Activated naive CD4-positive, alpha-beta T cell treated with anti-CD3 and anti-CD28 coated beads for 36 hours (primary cell): ENCODE measurements around the gene KRTAP1-1. TPM values are rescaled to one million over a fixed set of nuclear protein-coding genes. Genes with fewer than 3 reads are reported as not detected.
"Not testable (repeated sequence)": the region's sequence is repeated elsewhere in the genome, so short reads cannot be mapped to it uniquely, and the experiment has no call there.

Source experiments
- CTCF ChIA-PET: fragments of 350-600 bp; sonication (Branson Sonifier 250); formaldehyde crosslinking; loops from one replicate; lab custom pipeline; 2021; ENCODE audit warnings: antibody characterized with exemption; lab: Charles Lee
- DNase-seq: peaks from one replicate; pipeline ENCODE4 v3.0.0-alpha.2; 2020
- H3K27ac Mint-ChIP-seq: one replicate; pipeline ENCODE4 v1.8.0; 2021; ENCODE audit warnings: mild to moderate bottlenecking, mixed read lengths
- H3K27me3 Mint-ChIP-seq: one replicate; pipeline ENCODE4 v1.8.0; 2021; ENCODE audit warnings: low read depth, mixed read lengths
- H3K36me3 Mint-ChIP-seq: one replicate; pipeline ENCODE4 v1.8.0; 2021; ENCODE audit warnings: low read depth, mixed read lengths
- H3K4me1 Mint-ChIP-seq: one replicate; pipeline ENCODE4 v1.8.0; 2021; ENCODE audit warnings: low read depth, mixed read lengths
- H3K4me3 Mint-ChIP-seq: one replicate; pipeline ENCODE4 v1.8.0; 2021; ENCODE audit warnings: mild to moderate bottlenecking, moderate library complexity, mixed read lengths
- H3K9me3 Mint-ChIP-seq: one replicate; pipeline ENCODE4 v1.8.0; 2021; ENCODE audit warnings: mixed read lengths
- intact Hi-C: fragments of 100-400 bp; cut with micrococcal nuclease; formaldehyde crosslinking; loops from one replicate; pipeline ENCODE4 v1.15.1; 2023
- total RNA-seq, 2 experiments: library from RNA; stranded (reverse); gene quantifications; one replicate each; pipeline ENCODE4 v1.2.3, GENCODE V29; 2021

KRTAP1-1 gene
- not detected for total RNA-seq

DNA sequence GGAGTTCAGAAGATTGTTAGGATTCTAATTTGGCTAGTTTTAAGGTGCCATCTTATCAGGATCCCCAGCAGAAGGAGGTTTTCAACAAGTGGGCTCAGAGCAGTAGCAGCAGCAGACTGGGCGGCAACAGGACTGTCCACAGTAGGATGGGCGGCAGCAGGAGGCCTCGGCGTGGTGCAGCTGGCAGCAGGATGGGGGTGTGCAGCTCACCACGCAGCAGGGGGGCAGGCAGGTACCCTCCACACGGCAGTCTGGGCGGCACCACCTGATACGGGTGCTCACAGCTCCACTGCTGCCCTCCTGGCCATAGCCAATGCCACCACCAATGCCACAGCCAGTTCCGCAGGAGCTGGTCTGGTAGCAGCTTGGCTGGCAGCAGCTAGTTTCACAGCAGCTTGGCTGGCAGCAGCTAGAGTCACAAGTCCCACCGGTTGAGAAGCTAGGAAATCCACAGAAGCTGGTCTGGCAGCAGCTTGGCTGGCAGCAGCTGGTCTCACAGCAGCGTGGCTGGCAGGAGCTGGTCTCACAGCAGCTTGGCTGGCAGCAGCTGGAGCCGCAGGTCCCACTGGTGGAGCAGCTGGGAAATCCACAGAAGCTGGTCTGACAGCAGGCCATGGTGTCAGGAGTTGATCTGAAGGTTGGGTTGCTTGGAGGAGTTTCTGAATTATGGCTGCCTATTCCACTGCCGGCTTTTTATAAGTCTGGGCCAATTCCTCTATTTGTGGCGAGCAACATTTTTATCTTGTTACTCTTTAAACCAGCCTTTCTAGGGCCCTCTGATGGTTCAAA is at the start of gene KRTAP1-1:
KRTAP1-1 (minus strand) TSS at position 668 of the 789 bp plus-strand sequence; CDS start at position 615, 53 bp downstream.
- H3K4me3 Mint-ChIP-seq, CTCF ChIA-PET, H3K9me3 Mint-ChIP-seq: not testable (repeated sequence)

DNA sequence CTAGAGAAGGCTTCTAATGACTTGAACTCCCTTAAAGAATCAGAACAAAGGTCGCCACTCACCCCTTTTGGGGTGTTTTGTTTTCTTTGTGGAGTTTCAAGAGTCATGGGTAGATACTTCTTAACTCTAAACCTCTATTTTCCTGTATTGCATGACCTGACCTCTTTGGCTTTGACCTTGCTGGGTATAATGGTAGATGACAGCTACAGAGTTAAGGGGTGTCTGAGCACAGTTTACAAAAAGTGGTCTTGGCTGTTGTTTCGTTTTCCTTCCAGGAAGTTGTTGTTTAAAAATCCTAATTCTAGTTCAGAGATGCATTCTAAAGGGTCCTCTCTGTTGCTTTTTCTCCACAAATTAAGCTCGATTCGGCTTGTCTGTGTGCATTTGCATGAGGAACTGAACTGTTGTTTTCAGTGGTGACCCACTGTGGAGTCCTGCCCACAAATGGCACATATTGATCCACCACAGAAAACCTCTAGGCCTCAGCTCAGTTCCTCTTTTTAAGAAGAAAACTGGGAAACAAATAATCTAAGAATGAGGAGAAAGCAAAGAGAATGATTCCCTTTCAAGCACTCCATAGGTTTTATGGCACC is 47.6 kb upstream of the KRTAP1-1 start:
- H3K4me1 Mint-ChIP-seq, CTCF ChIA-PET, DNase-seq, H3K36me3 Mint-ChIP-seq, intact Hi-C loops, H3K9me3 Mint-ChIP-seq, H3K27me3 Mint-ChIP-seq, H3K4me3 Mint-ChIP-seq, H3K27ac Mint-ChIP-seq: not testable (repeated sequence)

More for the DNA sequence above, at the start of gene KRTAP1-1:
- DNase-seq, H3K4me1 Mint-ChIP-seq, intact Hi-C loops, H3K27ac Mint-ChIP-seq, H3K27me3 Mint-ChIP-seq, H3K36me3 Mint-ChIP-seq: not testable (repeated sequence)

- H3K36me3 Mint-ChIP-seq, H3K9me3 Mint-ChIP-seq, CTCF ChIA-PET, H3K4me3 Mint-ChIP-seq, DNase-seq, intact Hi-C loops, H3K27me3 Mint-ChIP-seq, H3K4me1 Mint-ChIP-seq, H3K27ac Mint-ChIP-seq: not testable (repeated sequence)
Measured at GRCh38 chr17:41084100-41084856, 43.0 kb upstream of the KRTAP1-1 start, which contains the start of gene KRTAP4-7. KRTAP4-7 (plus strand) TSS chr17:41084150; CDS start chr17:41084207, 57 bp downstream.

DNA sequence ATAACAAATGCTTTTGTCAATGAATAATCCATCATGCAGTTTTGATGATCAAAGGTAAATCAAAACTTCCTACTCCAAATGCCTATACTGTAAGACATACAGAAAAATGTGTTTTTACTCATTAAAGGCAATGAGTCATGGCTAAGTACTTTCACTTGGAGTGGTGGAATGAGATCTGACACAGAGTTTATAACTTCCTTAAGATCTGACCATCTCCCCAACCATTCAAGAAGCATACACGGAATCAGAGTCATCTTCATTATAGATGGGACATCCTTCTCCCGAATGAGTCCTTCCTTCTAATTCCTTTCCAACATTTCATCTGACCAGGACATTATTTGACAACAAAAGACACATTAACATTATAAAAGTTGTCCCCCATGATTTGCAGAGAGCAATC is 42.2 kb upstream of the KRTAP1-1 start:
- H3K4me3 Mint-ChIP-seq, H3K36me3 Mint-ChIP-seq, CTCF ChIA-PET, H3K9me3 Mint-ChIP-seq, DNase-seq, H3K27me3 Mint-ChIP-seq, H3K4me1 Mint-ChIP-seq, H3K27ac Mint-ChIP-seq, intact Hi-C loops: not testable (repeated sequence)

DNA sequence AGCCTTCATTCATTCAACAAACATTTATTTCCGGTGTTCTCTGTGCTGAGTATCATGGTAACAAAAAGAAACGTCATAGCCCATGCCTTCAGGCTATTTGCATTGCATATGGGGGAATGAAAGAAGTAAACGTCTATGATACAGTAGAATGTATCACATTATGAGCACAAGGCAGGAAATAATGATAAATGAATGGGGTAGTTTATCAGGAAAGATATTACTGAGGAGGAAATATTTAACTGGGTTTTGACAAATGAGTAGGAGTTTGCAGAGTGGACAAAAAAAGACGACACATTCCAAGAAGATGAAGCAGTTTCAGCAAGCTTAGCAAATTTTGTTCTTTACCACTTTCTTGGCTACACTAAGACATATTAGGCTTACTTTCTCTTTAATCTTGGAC is 41.4 kb upstream of the KRTAP1-1 start:
- H3K27me3 Mint-ChIP-seq = peaks cover 6% of the 10 kb centered on the region
- no peak for DNase-seq
- no peak overlapping the region for H3K27ac Mint-ChIP-seq
- intact Hi-C loops = no loop called here
- no peak overlapping the region for H3K4me3 Mint-ChIP-seq
- H3K36me3 Mint-ChIP-seq = no peaks in the 10 kb centered on the region
- no peaks in the 10 kb centered on the region for H3K9me3 Mint-ChIP-seq
- CTCF ChIA-PET = no interaction called here
- H3K4me1 Mint-ChIP-seq = no peaks in the 10 kb centered on the region

DNA sequence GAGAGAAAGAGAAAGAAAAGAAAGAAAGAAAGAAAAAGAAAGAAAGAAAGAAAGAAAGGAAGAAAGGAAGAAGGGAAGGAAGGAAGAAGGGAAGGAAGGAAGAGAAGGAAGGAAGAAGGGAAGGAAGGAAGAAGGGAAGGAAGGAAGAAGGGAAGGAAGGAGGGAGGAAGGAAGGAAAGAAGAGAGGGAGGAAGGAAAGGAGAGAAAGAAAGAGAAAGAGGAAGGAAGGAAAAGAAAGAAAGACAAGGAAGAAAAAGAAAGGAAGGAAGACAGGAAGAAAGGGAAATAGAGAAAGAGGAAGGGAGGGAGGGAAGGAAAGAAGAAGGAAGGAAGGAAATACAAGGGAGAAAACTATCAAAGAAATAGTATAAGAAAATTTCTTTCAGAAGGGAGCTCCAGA is 35.5 kb upstream of the KRTAP1-1 start:
- H3K4me1 Mint-ChIP-seq = no peaks in the 10 kb centered on the region
- CTCF ChIA-PET = no interaction called here
- H3K27me3 Mint-ChIP-seq = peaks cover 3% of the 10 kb centered on the region
- DNase-seq = no peak
- intact Hi-C loops = no loop called here
- H3K9me3 Mint-ChIP-seq = no peaks in the 10 kb centered on the region
- no peak overlapping the region for H3K27ac Mint-ChIP-seq
- no peak overlapping the region for H3K4me3 Mint-ChIP-seq
- no peaks in the 10 kb centered on the region for H3K36me3 Mint-ChIP-seq

- no peak overlapping the region for H3K27ac Mint-ChIP-seq
Measured at GRCh38 chr17:41073676-41074075, 32.4 kb upstream of the KRTAP1-1 start.

DNA sequence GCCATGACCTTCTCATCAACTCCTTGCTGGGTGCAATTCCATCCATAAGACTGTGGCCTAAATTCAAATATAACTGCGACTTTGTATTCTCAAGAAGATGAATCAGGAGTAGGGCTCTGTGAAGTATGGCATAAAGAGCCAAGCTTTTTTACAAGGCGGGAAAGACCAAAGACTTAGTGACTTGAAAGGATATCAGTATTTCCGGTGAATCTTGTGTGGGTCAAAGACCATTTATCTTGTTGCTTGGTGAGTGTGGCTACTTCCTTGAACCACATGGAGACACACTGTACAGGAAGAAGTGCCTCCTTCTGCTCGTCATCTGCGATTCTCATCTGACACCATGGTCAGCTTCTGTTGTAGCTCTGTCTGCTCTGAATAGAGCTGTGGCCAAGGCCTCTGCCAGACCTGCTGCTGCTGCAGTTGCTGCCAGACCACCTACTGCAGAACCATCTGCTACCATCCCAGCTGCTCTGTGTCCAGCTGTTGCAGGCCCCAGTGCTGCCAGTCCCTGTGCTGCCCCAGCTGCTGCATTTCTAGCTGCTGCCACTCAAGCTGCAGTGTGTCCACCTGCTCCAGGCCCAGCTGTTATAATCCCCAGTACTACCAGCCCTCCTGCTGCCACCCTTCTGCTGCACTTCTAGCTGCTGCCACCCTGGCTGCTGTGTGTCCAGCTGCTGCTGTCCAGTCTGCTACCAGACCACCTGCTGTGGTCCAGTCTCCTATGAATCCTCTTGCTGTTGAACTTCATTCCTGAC is 30.5 kb upstream of the KRTAP1-1 start:
- H3K9me3 Mint-ChIP-seq = no peaks in the 10 kb centered on the region
- H3K4me3 Mint-ChIP-seq = no peak overlapping the region
- no peak overlapping the region for H3K27ac Mint-ChIP-seq
- peaks cover 3% of the 10 kb centered on the region for H3K27me3 Mint-ChIP-seq
- intact Hi-C loops = no loop called here
- CTCF ChIA-PET = no interaction called here
- H3K4me1 Mint-ChIP-seq = no peaks in the 10 kb centered on the region
- no peak for DNase-seq
- H3K36me3 Mint-ChIP-seq = no peaks in the 10 kb centered on the region

More at GRCh38 chr17:41073676-41074075, 32.4 kb upstream of the KRTAP1-1 start:
- H3K9me3 Mint-ChIP-seq = no peaks in the 10 kb centered on the region
- no peaks in the 10 kb centered on the region for H3K4me1 Mint-ChIP-seq
- CTCF ChIA-PET = no interaction called here
- intact Hi-C loops = no loop called here
- H3K27me3 Mint-ChIP-seq = peaks cover 3% of the 10 kb centered on the region
- H3K36me3 Mint-ChIP-seq = no peaks in the 10 kb centered on the region
- no peak overlapping the region for H3K4me3 Mint-ChIP-seq
- no peak for DNase-seq

GRCh38 chr17:41069031-41069430 is 27.8 kb upstream of the KRTAP1-1 start:
- H3K27ac Mint-ChIP-seq = no peak overlapping the region
- intact Hi-C loops = no loop called here
- no peaks in the 10 kb centered on the region for H3K9me3 Mint-ChIP-seq
- no peak for DNase-seq
- H3K36me3 Mint-ChIP-seq = no peaks in the 10 kb centered on the region
- H3K4me3 Mint-ChIP-seq = no peak overlapping the region
- no peaks in the 10 kb centered on the region for H3K27me3 Mint-ChIP-seq
- H3K4me1 Mint-ChIP-seq = no peaks in the 10 kb centered on the region
- CTCF ChIA-PET = no interaction called here

DNA sequence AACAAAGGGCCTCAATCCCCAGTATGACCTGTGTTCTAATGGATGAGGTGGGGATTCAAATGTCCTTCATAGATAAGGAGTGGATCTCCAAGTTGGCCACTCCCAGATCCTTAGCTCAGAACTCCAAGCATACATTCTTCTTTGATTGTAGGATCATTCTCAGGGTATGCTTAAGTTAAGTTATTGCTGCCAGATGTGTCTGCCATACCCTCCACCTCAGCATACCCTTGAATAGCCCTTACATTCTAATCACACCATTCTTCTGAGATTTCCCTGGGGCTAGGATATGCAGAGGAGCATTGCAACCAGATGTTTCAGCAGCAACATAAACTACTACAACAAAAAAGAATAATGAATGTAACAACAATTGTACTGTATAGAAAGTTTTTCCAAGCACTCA is 26.0 kb upstream of the KRTAP1-1 start:
- Mint-ChIP-seq H3K27me3 (no peaks in the 10 kb centered on the region), H3K36me3 (no peaks in the 10 kb centered on the region), H3K4me1 (no peaks in the 10 kb centered on the region), H3K27ac (no peak overlapping the region), H3K4me3 (no peak overlapping the region), H3K9me3 (no peaks in the 10 kb centered on the region)
- DNase-seq = no peak
- CTCF ChIA-PET = no interaction called here
- intact Hi-C loops = no loop called here

DNA sequence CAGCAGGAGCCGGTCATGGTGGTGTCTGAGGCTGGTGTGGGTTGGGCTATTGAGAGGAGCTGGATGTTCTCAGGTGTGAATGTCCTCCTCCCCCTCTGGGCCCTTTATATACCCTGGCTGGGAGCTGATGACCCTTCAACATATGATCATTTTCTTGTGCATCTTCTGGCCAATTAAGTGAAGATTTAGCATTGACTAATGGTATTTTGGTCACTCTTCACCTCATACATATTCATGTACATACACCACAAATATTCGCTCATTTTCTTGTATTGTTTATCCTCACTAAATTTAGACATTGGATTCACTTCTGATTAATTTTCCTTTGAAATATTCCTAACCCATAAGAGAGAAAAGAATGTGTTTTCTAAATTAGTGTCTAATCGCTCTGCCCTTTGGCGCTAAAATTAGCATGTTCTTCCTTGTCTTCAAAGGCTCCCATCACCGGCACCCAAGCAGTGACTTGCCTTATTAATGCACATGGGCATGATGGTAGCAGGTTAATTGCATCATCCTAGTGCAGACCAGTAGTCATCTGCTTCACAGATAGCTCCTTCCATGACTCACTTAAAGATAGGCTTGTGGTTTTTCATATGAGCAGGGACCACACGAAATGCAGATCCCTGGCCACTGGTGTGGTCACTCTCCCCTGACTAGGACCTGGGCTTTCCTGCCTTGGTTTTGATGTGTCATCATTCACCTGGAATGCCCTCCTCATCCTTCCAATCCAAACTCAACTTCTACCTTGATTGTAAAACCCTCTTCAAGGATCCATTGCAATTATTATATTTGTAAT is 24.8 kb upstream of the KRTAP1-1 start, which contains the start of gene KRTAP2-4:
KRTAP2-4 (minus strand) TSS at position 51 of the 796 bp plus-strand sequence; CDS start at position 17, 34 bp downstream.
- CTCF ChIA-PET = no interaction called here
- no peak within 1 kb of the TSS for H3K27ac Mint-ChIP-seq
- H3K27me3 Mint-ChIP-seq = peaks cover 5% of the 10 kb centered on the region
- intact Hi-C loops = no loop called here
- no peaks in the 10 kb centered on the region for H3K4me1 Mint-ChIP-seq
- no peaks in the 10 kb centered on the region for H3K36me3 Mint-ChIP-seq
- no peaks in the 10 kb centered on the region for H3K9me3 Mint-ChIP-seq
- no peak within 1 kb of the TSS for H3K4me3 Mint-ChIP-seq
- DNase-seq = no peak
